ENCODE results near the gene RPAP3. TPM values are rescaled to one million over a fixed set of nuclear protein-coding genes. Genes with fewer than 3 reads are reported as not detected.
"Not testable (repeated sequence)": the region's sequence is repeated elsewhere in the genome, so short reads cannot be mapped to it uniquely, and the experiment has no call there.

Gene RPAP3
- polyA plus RNA-seq, 1 donor from 2014 or later, result 39.7 TPM

DNA sequence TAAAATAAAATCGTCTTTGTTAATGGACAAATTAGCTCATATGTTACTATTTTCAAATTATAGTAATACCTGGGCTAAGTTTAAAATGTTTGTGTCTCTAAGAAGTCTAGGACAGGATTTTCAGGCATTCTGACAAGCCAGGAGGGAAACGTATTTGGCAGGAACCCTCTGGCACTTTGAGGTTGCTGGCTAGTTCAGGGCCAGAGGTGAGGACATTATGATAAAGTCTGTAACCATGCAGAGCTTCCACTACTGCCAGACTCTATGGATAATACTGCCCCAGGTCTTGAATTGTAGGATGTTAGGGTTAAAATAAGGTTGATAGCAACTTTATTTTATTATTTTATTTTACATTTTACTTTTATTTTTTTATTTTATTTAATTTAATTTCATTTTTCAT lies 56.4 kb downstream of the RPAP3 start:
- Histone ChIP-seq H3K27ac (ENCODE audit: low read length) (no peak overlapping the region), H3K9me3 (ENCODE audit: low read length) (no peaks in the 10 kb centered on the region), H4K20me1 (ENCODE audit: insufficient read depth) (no peaks in the 10 kb centered on the region), H3K4me3 (ENCODE audit: low read length) (no peak overlapping the region), H3K9ac (ENCODE audit: low read length) (no peak overlapping the region), H3K27me3 (ENCODE audit: insufficient read depth, low read depth, low read length) (no peaks in the 10 kb centered on the region), H3K9me2 (ENCODE audit: insufficient read depth, low read length) (no peaks in the 10 kb centered on the region), H3K4me2 (ENCODE audit: low read length) (no peak overlapping the region), H2AFZ (ENCODE audit: low read depth, low read length) (no peak overlapping the region), H3F3A (ENCODE audit: insufficient read depth, low read length, poor library complexity, severe bottlenecking) (no peaks in the 10 kb centered on the region), H3K36me3 (ENCODE audit: insufficient read depth, low read length) (no peaks in the 10 kb centered on the region), H3K79me2 (replicated peaks; ENCODE audit: insufficient read depth, low read length) (no peaks in the 10 kb centered on the region)
- no peak for TF ChIP-seq RAD21 (conservative IDR thresholded peaks at IDR 0.05)
- no peak for TF ChIP-seq SMC3 (conservative IDR thresholded peaks at IDR 0.05; ENCODE audit: poor library complexity)
- TF ChIP-seq EZH2 (IDR thresholded peaks at IDR 0.05; ENCODE audit: borderline replicate concordance, insufficient read depth, low read length, poor library complexity, severe bottlenecking), result no peak
- TF ChIP-seq, protein P1, sequence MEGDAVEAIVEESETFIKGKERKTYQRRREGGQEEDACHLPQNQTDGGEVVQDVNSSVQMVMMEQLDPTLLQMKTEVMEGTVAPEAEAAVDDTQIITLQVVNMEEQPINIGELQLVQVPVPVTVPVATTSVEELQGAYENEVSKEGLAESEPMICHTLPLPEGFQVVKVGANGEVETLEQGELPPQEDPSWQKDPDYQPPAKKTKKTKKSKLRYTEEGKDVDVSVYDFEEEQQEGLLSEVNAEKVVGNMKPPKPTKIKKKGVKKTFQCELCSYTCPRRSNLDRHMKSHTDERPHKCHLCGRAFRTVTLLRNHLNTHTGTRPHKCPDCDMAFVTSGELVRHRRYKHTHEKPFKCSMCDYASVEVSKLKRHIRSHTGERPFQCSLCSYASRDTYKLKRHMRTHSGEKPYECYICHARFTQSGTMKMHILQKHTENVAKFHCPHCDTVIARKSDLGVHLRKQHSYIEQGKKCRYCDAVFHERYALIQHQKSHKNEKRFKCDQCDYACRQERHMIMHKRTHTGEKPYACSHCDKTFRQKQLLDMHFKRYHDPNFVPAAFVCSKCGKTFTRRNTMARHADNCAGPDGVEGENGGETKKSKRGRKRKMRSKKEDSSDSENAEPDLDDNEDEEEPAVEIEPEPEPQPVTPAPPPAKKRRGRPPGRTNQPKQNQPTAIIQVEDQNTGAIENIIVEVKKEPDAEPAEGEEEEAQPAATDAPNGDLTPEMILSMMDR (IDR thresholded peaks at IDR 0.05; ENCODE audit: poor library complexity, severe bottlenecking), result no peak
- TF ChIP-seq, protein P2, sequence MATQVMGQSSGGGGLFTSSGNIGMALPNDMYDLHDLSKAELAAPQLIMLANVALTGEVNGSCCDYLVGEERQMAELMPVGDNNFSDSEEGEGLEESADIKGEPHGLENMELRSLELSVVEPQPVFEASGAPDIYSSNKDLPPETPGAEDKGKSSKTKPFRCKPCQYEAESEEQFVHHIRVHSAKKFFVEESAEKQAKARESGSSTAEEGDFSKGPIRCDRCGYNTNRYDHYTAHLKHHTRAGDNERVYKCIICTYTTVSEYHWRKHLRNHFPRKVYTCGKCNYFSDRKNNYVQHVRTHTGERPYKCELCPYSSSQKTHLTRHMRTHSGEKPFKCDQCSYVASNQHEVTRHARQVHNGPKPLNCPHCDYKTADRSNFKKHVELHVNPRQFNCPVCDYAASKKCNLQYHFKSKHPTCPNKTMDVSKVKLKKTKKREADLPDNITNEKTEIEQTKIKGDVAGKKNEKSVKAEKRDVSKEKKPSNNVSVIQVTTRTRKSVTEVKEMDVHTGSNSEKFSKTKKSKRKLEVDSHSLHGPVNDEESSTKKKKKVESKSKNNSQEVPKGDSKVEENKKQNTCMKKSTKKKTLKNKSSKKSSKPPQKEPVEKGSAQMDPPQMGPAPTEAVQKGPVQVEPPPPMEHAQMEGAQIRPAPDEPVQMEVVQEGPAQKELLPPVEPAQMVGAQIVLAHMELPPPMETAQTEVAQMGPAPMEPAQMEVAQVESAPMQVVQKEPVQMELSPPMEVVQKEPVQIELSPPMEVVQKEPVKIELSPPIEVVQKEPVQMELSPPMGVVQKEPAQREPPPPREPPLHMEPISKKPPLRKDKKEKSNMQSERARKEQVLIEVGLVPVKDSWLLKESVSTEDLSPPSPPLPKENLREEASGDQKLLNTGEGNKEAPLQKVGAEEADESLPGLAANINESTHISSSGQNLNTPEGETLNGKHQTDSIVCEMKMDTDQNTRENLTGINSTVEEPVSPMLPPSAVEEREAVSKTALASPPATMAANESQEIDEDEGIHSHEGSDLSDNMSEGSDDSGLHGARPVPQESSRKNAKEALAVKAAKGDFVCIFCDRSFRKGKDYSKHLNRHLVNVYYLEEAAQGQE (IDR thresholded peaks at IDR 0.05; ENCODE audit: borderline replicate concordance), result no peak
- TF ChIP-seq TAF1 (IDR thresholded peaks at IDR 0.05; ENCODE audit: low read depth), result no peak
- no peak for TF ChIP-seq POLR2AphosphoS5 (IDR thresholded peaks at IDR 0.05)
- TF ChIP-seq EP300 (conservative IDR thresholded peaks at IDR 0.05; ENCODE audit: poor library complexity, severe bottlenecking), result no peak
- no peak for TF ChIP-seq MXI1 (conservative IDR thresholded peaks at IDR 0.05; ENCODE audit: poor library complexity, severe bottlenecking)

DNA sequence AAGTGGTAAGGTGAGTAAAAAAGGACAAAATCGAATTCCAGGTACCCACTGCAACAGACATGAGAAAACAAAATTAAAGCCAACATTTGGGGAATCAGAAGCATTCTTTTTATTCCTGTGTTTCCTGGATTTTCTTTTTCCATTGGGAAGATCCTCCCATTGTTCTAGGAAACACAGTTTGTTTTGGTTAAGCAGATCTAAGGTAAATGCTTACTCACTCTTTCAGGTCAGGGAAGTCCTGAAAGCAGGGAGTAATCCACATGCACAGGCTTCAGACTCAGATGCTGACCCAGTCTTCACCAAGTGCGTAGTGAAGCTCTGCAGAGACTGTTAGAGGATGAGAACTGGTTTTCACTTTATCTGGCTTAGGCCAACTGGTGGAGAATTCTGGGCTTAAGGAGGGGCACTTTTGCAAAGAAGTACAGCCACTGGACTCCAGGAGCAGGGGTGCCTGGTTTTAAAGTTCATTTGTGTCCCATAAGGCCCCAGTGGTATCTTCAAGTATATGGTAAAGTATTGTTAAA lies 57.7 kb downstream of the RPAP3 start:
- H3K4me3 ChIP-seq (ENCODE audit: low read length), result no peak overlapping the region
- H3K27me3 ChIP-seq (ENCODE audit: insufficient read depth, low read depth, low read length), result no peaks in the 10 kb centered on the region
- H3K36me3 ChIP-seq (ENCODE audit: insufficient read depth, low read length), result no peaks in the 10 kb centered on the region
- no peak overlapping the region for H3K9ac ChIP-seq (ENCODE audit: low read length)
- no peak for TF ChIP-seq SMC3 (conservative IDR thresholded peaks at IDR 0.05; ENCODE audit: poor library complexity)
- no peak for TF ChIP-seq EP300 (conservative IDR thresholded peaks at IDR 0.05; ENCODE audit: poor library complexity, severe bottlenecking)
- no peak for TF ChIP-seq TAF1 (IDR thresholded peaks at IDR 0.05; ENCODE audit: low read depth)
- no peaks in the 10 kb centered on the region for H3K9me3 ChIP-seq (ENCODE audit: low read length)
- no peaks in the 10 kb centered on the region for H3F3A ChIP-seq (ENCODE audit: insufficient read depth, low read length, poor library complexity, severe bottlenecking)
- H3K4me2 ChIP-seq (ENCODE audit: low read length), result no peak overlapping the region
- H3K9me2 ChIP-seq (ENCODE audit: insufficient read depth, low read length), result no peaks in the 10 kb centered on the region
- H3K27ac ChIP-seq (ENCODE audit: low read length), result no peak overlapping the region
- no peaks in the 10 kb centered on the region for H4K20me1 ChIP-seq (ENCODE audit: insufficient read depth)
- no peak overlapping the region for H2AFZ ChIP-seq (ENCODE audit: low read depth, low read length)
- no peaks in the 10 kb centered on the region for H3K79me2 ChIP-seq (replicated peaks; ENCODE audit: insufficient read depth, low read length)

DNA sequence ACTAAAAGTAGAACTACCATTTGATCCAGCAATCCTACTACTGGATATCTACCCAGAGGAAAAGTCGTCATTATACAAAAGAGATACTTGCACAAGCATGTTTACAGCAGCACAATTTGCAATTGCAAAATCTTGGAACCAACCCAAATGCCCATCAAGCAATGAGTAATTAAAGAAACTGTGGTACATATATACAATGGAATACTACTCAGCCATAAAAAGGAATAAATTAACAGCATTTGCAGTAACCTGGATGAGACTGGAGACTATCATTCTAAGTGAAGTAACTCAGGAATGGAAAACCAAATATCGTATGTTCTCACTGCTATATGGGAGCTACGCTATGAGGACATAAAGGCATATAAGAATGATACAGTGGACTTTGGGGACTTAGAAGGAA lies 63.5 kb downstream of the RPAP3 start:
- H3F3A ChIP-seq (ENCODE audit: insufficient read depth, low read length, poor library complexity, severe bottlenecking); H3K9me2 ChIP-seq (ENCODE audit: insufficient read depth, low read length); H4K20me1 ChIP-seq (ENCODE audit: insufficient read depth); H3K79me2 ChIP-seq (replicated peaks; ENCODE audit: insufficient read depth, low read length); H3K27ac ChIP-seq (ENCODE audit: low read length); H3K4me2 ChIP-seq (ENCODE audit: low read length); H2AFZ ChIP-seq (ENCODE audit: low read depth, low read length); H3K9me3 ChIP-seq (ENCODE audit: low read length); H3K27me3 ChIP-seq (ENCODE audit: insufficient read depth, low read depth, low read length); H3K36me3 ChIP-seq (ENCODE audit: insufficient read depth, low read length); H3K9ac ChIP-seq (ENCODE audit: low read length); H3K4me3 ChIP-seq (ENCODE audit: low read length): not testable (repeated sequence)
